Activated CD8-positive, alpha-beta memory T cell treated with anti-CD3 and anti-CD28 coated beads, Interleukin-2, amount 50 U/mL, for 4 hours (primary cell): ENCODE results near the gene BPIFB2.

Experiments
- DNase-seq: peaks from one replicate; pipeline ENCODE4 v3.0.0-alpha.2; 2020

BPIFB2 gene

DNA sequence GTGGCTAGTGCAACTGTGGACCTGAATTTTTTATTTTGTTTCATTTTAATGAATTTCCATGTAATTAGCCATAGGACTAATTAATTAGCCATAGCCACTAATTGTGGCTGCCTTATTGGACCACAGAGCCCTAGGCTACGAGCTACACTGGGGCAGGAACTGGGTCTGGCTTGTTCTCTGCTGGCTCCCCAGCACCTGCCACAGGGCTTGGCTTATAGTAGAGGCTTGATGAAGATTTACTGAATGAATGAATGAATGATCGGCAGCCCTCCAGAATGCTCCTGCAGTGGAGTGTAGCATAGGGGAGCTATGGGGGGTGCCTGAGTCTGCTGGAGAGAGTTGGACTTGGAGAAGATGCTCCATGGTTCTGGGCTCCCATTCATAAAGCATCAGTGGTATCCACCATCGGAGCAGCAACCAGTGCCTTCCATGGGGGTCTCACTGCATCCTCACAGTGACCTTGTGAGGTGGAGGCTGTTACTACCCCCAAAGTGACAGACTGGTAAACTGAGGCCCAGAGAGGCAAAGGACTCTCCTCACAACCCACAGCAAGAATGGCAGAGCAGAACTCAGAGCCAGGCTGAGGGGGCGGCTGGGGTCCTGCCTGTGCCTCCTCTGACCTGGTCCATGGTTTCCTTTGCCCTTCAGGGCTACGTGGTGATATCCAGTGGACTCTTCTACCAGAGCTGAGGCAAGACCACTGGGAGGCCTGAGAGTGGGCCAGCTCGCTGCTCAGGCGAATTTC, 15.4 kb downstream of the BPIFB2 start:
- no peak for DNase-seq

DNA sequence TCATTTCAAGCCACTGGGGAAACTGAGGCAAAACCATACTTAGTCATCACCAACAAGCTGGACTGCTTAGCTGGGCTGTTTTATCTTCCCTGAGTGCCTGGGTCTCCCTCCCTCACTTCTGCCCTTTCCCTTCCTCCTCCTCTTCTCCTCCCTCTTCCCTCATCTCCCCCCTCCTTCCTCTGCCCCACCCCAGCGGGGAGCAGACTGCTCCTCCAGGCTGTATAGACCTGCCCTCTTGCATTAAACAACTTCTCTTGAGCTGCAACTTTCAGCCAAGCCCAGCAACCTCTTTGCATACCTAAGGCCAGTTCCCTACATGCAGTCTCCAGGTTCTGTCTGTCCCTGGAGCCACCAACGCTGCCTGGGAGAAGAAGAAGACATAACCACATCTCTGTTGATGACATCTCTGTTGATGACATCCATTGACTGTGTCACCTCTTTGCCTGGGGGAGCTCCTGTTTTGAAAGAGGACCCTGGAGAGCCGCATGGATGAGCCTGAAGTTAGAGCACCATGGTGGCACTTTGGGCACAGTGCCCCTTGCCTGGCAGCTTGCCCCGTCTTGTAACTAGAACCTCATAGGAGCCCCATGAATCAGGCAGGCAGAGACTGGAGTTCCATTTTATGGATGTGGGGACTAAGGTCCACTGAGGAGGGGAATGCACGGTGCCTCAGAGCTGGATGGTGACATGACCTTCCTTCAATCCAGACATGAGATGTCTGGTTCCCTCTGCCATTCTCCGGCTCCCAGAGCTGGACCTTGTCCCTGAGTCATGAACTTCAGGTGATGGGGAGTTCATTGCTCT, 16.1 kb downstream of the BPIFB2 start:
- DNase-seq: no peak

DNA sequence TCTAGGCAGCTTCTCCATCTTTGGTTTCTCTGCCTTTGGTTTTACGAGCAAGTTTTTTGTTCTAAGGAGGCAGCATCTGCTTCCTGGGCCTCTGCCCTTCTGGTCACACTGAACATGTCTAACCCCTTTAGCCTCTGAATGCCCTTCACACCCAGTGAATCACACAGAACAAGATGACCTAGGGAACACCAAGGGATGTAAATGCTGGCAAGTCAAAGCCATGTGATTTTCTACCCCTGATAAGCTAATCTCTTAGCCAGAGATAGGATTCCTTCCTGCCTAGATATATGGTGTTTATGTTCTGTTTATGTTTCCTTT, 16.7 kb downstream of the BPIFB2 start:
- no peak for DNase-seq

DNA sequence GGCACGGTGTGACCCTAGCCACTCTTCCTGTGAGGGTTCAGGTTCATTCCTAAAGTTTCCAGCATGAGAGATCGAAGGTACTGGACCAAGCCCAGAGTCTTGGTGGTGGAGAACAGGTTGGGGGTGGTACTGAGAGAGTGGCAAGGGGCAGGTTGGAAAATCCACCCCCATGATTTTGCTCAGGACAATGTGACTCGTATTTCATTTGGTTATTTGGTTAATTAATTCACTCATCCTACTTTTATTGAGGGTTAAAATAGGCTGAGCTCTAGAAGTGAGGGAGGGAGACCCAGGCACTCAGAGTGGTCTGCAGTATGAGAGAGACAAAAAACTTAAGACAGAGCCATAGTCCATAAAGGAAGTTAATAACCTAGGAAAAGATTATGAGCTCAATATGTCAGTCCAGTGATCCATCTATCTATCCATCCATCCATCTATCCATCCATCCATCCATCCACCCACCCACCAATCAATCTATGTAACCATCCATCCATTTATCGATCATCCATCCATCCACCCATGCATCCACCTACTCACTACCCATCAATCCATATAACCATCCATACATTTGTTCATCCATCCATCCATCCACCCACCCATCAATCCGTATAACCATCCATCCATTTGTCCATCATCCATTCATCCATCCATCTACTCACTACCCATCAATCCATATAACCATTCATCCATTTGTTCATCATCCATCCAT, 17.3 kb downstream of the BPIFB2 start:
- DNase-seq: no peak

DNA sequence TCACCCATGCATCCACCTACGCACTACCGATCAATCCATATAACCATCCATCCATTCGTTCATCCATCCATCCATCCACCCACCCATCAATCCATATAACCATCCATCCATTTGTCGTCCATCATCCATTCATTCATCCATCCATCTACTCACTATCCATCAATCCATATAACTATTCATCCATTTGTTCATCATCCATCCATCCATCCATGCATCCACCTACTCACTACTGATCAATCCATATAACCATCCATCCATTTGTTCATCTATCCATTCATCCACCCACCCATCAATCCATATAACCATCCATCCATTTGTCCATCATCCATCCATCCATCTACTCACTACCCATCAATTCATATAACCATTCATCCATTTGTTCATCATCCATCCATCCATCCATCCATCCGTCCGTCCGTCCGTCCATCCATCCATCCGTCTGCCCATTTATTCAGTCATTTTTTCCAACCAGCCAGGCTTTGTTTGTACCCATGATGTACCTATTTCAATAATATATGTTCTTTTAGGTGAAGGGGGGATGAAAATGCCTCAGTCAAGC, 17.9 kb downstream of the BPIFB2 start:
- DNase-seq: no peak

DNA sequence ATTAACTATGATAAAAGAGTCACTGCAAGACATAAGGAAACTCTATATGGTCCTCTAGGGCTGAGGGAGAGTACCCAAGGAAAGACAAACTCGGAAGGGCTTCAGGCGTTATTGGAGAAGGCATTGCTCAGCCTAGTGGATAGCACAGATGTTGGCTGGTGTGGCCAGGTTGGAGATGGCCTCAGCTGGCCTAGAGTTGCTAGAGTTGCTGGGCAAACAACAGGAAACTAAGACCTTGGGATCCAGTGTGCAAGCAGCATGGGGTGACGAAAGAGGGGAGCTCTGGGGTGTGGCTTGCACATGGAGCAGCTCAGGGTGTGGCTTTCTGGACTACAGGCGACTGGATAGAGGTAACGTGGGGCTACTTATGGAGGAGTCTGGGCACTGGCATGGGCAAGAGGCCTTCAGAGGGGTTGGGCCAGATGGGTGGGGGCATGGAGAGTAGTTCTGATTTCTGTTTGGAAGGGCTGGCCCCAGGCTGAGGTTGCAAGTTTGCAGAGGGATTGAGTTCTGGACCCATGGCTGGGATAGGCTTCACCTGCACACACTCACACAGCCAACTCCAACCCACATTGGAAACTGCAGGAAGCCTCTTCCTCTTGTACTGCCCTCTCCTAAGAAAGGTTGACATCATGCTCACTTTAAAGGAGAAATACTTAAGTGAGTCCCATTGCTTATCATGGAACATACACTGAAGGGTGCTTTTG, 18.7 kb downstream of the BPIFB2 start:
- DNase-seq: no peak

DNA sequence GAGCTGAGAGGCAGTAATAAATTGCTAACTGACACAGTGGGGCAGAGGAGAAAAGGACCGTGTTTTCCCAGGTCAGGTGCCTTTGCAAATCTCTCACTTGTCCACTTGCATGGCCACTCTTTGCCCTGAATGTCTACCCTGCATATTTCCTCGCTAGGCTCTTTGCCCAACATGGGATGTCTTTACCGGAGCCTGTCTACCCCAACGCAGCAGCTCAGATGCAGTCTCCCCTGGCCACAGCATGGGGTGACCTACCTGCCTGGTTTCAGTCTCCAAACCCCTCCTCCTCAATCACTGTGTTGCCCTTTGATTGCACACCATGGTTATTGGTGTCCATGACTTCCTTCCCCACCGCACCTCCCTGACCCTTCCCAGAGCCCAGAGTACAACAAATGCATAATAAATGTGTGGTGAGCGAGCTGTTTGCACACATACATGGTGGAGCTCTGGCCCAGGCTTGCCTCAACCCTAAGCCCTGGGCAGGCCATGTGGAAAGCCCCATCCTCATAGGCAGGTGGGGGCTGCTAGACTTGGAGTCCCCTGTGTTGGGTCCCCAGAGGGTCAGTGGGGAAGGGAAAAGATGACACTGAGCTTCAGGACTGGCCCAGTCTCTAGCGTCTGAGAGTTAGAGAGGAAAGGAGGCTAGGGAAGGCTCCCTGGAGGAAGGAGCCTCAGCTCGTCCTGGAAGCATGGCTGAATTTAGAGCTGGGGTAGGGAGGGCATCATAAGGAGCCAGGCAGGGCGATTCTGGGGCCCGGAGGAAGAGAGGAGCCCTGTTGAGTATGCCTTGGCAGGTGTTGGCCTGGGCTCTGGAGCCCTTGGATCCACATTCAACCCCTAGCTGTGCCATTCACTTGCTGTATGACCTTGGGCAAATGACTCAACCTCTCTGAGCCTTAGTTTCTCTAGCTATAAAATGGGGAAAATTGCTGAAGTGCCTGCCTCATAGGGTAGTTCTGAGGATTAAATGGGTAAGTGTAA, 19.6 kb downstream of the BPIFB2 start:
- no peak for DNase-seq

DNA sequence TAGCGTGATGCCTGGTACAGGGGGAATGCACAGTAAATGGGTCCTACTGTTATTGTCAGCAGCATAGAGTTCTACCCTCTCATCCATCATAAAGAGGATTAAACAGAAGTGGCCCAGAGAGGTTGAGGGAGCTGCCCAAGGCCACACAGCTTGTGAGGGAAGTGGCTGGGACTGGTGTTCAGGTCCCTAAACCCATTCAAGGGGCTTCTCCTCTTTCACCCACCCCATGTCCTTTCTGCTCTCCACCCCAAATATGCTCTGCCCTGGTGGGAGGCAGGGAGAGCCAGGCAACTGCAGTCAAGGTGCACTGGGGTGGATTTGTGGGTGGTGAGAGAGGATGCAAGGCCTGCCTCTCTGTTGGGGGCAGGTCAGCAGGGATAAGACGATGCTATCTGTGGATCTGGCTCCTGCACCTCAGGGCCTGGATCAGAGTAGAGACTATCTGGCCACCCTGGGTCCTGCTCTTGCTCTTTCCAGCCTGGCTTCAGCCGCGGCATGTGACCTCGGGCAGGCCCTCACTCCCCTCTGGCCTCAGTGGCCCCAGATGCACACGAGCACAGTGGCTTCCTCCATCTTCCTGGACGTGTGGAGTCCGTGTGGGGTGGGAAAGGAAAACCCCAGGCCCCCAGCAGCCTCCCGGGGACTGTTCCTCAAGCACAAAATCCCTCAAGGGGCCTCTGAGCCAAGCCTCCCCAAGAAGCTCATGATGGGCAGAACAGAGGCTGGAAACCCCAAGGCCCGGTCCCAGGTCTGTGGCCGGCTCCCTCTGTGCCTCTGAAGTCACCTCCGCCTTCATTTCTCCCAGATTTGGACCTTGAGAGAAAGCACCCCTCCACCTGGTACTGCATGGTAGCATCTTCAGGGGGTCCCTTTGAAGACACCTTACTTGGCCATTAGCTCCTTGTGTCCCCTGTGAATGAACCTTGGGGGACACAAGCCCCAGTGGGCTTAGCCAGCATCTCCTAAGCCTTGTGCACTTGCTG, 20.6 kb downstream of the BPIFB2 start:
- no peak for DNase-seq

DNA sequence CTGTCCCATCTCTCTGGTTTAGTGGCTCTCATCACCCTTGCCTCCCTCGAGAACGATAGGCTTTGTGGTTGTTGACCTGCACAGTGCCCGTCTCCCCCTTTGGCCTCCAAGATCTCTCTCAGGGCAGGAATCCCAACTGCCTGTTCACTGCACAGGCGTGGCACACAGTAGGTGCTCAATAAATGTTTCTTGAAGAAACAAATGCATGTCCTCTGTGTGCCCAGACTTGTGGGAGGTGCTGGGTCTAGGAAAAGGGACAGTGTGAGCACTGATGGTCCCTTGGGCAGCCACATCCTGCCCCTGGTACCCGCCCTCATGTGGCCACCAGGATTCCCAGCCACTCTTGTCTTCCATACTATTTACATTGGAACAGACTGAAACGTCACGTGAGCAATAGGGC, 21.4 kb downstream of the BPIFB2 start:
- no peak for DNase-seq

DNA sequence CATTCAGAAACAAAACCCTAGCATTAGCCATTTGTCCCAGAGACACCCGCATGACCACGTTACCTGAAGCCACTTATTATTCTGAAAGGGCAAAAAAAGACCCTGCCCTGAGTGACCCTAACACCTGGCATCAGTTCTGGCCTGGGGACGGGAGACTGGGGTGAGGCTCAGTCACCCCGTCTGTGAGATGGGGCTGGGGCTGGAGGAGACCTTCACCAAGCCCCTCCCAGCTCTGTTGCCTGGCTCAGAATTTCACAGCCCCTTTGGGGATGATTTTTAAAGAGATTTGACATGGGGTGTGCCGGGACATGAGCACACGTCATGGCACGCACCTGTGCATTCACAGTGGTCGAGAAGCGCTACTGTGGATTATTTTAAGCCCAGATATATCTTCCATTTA, 22.6 kb downstream of the BPIFB2 start:
- no peak for DNase-seq

DNA sequence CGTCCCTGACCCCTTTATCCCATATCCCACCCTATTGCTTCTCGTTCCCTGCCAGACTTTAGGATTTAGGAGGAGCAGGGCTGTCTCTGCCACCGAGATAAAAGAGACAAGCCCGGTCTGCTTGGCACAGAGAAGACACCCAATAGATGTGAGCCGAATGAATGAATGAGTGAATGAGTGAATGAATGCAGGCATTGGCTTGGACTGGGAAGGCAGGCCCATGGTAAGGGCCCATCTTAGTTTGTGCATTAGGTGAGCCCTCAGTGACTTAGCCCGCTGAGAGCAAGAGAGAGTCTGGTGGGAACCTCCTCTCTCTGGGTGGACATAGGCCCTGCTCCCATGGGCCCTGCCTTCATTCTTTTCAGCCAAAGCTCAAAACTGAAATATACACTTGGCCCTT, 23.1 kb downstream of the BPIFB2 start:
- DNase-seq: no peak

DNA sequence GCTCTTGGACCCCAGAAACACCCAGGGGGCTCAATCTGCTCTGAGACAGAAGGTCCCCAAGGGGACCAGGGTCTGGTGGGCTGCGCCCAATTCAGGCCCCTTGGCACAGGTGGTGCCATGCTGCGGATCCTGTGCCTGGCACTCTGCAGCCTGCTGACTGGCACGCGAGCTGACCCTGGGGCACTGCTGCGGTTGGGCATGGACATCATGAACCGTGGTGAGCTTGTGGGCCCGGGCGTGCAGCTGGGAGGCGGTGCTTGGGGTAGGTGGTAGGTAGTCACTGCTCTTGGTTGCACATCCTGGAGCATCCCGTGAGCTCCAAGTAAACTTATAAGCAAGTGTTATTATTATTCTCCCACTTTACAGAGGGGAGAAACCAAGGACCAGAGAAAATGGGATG, 24.0 kb downstream of the BPIFB2 start, which contains the start of gene BPIFB6:
TSS of gene BPIFB6 (plus strand) at position 118 of the 400 bp plus-strand sequence. CDS start at position 118, 0 bp downstream.
- no peak for DNase-seq

DNA sequence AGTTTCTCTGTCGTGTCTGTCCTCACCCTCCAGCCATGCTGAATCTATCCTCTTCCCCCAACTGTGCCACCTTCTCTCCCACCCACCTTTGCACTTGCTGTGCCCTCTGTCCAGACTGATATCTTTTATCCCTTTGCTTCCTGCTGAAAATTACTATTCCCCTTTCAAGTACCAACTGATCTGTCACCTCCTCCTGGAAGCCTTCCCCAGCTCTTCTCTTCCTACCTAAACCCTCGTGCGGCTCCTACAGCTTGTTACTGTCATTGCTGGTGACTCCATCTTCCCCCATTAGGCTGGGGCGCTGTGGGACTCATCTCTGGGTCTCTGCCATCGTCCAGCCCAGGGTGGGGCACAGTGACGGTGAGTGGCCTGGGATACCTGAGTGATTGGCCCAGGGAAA, 25.1 kb downstream of the BPIFB2 start:
- DNase-seq: no peak

DNA sequence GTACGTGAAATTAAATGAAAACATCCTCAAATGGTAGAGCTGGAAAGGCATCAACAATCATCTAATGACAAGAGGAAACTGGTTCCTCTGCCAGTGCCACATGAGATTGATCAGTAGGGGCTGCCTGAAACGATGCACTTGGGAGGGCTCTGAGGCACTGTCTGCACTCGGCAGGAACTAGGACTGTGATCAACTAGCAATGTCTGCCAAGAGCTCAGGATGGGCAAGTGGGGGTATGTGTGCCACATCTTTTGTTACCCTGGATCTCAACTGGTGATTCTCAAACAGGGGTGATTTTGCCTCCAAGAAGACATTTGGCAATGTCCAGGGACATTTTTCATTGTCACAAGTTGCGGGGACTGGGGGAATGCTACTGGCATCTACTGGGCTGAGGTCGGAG, 25.9 kb downstream of the BPIFB2 start:
- DNase-seq: no peak

DNA sequence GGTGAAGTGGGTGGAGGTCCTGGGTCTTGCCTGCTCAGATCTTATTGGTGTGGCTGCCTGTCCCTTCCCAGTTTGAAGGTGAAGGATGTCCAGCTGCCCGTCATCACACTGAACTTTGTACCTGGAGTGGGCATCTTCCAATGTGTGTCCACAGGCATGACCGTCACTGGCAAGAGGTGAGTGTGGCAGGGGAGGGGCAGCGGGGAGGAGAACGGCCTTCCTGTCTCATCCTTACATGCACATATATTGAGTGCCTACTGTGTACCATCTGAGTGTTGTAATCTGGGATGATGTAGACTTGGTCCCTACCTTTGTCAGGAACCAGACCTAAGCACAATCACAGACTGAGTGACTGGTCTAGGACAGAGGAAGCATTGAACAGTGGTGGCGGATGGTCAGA, 26.6 kb downstream of the BPIFB2 start:
- DNase-seq: no peak

DNA sequence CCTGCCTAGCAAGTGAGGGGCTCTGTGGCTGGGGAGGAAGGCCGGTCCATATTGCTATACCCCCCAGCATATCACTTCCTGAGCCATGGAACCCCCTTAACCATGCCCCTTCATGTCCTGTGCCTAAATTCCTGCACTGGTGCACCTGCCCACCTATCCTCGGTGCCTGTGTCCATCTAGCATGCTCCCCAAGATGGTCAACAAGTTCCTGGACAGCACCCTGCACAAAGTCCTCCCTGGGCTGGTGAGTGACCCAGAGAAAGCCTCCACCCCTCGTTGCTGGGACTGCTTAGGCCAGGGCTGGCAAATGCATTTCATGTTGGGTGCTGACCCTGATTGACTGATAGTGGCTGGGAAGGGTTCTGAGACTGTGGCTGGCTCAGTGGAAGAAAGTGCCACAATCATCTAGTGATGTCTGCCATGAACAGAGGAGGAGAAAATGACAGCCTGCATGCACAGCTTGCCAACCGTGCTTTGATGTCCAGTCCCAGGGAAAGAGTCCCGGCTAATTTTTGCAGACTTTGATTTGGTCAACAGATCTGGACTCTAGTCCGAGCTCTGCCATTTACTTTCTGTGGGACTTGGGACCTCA, 27.5 kb downstream of the BPIFB2 start:
- no peak for DNase-seq

DNA sequence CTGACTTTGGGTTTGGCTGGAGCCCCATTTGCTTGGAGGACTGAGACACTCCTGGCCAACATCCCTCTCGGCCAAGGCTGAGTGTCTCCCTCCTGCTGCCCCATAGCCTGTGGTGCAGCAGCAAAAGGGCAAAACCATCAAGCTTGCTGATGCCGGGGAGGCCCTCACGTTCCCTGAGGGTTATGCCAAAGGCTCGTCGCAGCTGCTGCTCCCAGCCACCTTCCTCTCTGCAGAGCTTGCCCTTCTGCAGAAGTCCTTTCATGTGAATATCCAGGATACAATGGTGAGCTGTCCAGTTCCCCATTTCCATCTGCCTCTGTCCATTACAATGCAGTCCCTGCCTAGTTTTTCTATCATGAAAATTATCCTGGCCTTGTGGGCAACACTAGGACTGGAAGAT, 30.0 kb downstream of the BPIFB2 start:
- no peak for DNase-seq

DNA sequence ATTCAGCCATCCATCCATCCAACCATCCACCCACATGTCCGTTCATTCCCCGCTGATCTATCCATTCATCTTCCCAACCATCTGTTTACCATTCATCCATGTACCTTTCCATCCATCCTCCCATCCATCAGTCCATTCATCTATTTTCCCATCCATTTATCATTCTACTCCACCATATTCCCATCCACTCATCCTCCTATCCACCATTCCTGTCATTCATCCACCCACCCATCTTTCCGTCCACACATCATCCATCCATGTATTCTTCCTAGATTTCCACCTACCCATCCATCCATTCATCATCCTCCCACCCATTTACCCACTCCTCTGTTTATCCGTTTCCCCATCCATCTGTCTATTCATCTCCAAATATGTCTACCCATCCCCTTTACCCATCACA, 30.7 kb downstream of the BPIFB2 start:
- no peak for DNase-seq

DNA sequence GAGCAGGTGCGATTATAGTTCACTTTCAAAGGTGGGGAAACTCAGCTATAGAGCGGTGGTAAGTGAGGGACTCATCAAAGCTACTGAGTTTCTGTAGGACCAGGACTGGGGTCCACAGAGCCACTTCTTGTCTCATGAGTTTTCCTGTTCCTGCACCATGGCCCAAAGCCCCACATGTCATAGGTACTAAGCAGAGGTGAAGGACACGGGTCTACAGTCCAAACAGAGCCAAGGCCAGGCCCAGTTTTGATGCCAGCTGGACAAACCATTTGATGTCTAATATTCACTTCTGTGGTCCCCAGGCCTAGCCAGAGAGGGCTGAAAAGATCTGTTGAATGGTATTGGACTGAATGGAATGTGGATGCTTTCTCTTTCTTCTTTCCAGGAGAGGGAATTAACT, 34.9 kb downstream of the BPIFB2 start:
- DNase-seq: no peak
